Erythroblast (primary cell): ENCODE data around the gene GGACT.

Experiments used
- GATA1 ChIP-seq: IDR thresholded peaks from 2 replicates; pipeline ENCODE4 v1.6.1; 2011; ENCODE audit warnings: low read depth, mild to moderate bottlenecking, control low read depth, low read length, moderate library complexity
- POLR2A ChIP-seq: IDR thresholded peaks from 2 replicates; pipeline ENCODE4 v1.6.1; 2011; ENCODE audit warnings: mild to moderate bottlenecking, low read length

DNA sequence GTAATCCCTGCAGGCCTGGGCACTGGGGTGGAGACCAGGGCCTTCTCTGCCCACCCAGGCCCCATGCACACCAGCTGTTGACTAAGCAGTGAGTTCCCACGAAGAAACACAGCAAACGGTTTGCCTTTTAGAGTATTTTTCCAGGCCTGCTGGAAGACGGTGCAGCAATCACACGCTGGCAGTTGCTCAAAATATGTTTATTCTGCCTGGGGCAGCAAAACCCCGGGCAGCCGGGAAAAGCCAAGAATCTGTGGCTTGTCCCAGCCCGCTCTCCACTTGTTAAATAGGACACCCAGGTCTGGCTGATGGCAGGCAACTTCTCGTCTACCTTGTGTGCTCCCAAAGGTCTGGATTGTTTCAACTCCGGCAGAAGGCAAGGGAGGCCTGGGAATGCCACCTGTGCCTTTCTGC is 40.8 kb downstream of the GGACT start:
- TF ChIP-seq POLR2A (no peak), GATA1 (no peak)
